Measurements from ENCODE around the gene NAA10.

GRCh38 chrX:153961292-153961691 lies 26.5 kb upstream of the NAA10 start:
- TF ChIP-seq CTCF (IDR thresholded peaks at IDR 0.05) (no peak), POLR2A (IDR thresholded peaks at IDR 0.05) (no peak)

Data from heart left ventricle (tissue), 13 donors.